Caco-2 (cell line): ENCODE measurements around the gene ADGRL1. TPM values are rescaled to one million over a fixed set of nuclear protein-coding genes. Genes with fewer than 3 reads are reported as not detected.

Experiments
- BruUV-seq: library from RNA; stranded (reverse); fragments of 400-500 nt; replicated peaks from 2 replicates; lab custom pipeline; 2021; lab: Mats Ljungman, UMichigan
- CTCF ChIA-PET: fragments of 300-600 bp; sonication (Branson Sonifier 250); formaldehyde crosslinking; loops from one replicate; lab custom pipeline; 2022; ENCODE audit warnings: antibody characterized with exemption; lab: Charles Lee
- POLR2A ChIA-PET: fragments of 300-600 bp; sonication (Branson Sonifier 250); formaldehyde crosslinking; loops from one replicate; lab custom pipeline; 2022; ENCODE audit warnings: antibody characterized with exemption; lab: Charles Lee
- DNase-seq, 2 experiments: peaks; one replicate each; pipeline versions ENCODE4 v3.0.0 to v3.0.0-alpha.2; 2020 to 2022
- H3K27me3 ChIP-seq: replicated peaks from 2 replicates; pipeline ENCODE4 v1.6.0; 2011; ENCODE audit warnings: low read length; ENCODE audit not compliant: control insufficient read depth, insufficient read depth
- H3K36me3 ChIP-seq: 2 replicates; pipeline ENCODE4 v1.5.1; 2011; ENCODE audit warnings: low read length; ENCODE audit not compliant: control insufficient read depth, insufficient read depth
- H3K4me1 ChIP-seq: fragments of 250-450 bp; sonication (Bioruptor Pico); 2 replicates; pipeline ENCODE4 v1.5.1; 2020; ENCODE audit warnings: mild to moderate bottlenecking
- H3K4me3 ChIP-seq: 2 replicates; pipeline ENCODE4 v1.5.1; 2011; ENCODE audit warnings: low read depth, mild to moderate bottlenecking, control low read depth, low read length
- H3K9me3 ChIP-seq: fragments of 250-450 bp; sonication (Bioruptor Pico); 2 replicates; pipeline ENCODE4 v1.5.1; 2020; ENCODE audit warnings: mild to moderate bottlenecking, moderate library complexity
- H3K27ac Mint-ChIP-seq: one replicate; pipeline ENCODE4 v1.8.0; 2022; ENCODE audit warnings: mixed read lengths; ENCODE audit not compliant: unreplicated experiment
- H3K27me3 Mint-ChIP-seq: one replicate; pipeline ENCODE4 v1.8.0; 2022; ENCODE audit warnings: mixed read lengths; ENCODE audit not compliant: insufficient read depth, unreplicated experiment
- H3K36me3 Mint-ChIP-seq: one replicate; pipeline ENCODE4 v1.8.0; 2022; ENCODE audit warnings: mild to moderate bottlenecking, mixed read lengths; ENCODE audit not compliant: insufficient read depth, unreplicated experiment
- H3K4me1 Mint-ChIP-seq: one replicate; pipeline ENCODE4 v1.8.0; 2022; ENCODE audit warnings: low read depth, mixed read lengths; ENCODE audit not compliant: unreplicated experiment
- H3K4me3 Mint-ChIP-seq: one replicate; pipeline ENCODE4 v1.8.0; 2022; ENCODE audit warnings: mild to moderate bottlenecking, moderate library complexity, mixed read lengths; ENCODE audit not compliant: unreplicated experiment
- H3K9me3 Mint-ChIP-seq: one replicate; pipeline ENCODE4 v1.8.0; 2022; ENCODE audit warnings: mixed read lengths; ENCODE audit not compliant: unreplicated experiment
- intact Hi-C: fragments of 100-400 bp; cut with micrococcal nuclease; formaldehyde crosslinking; loops from one replicate; pipeline ENCODE4 v1.10.0; 2022; ENCODE audit not compliant: unreplicated experiment
- total RNA-seq: library from RNA; stranded (reverse); gene quantifications from 2 replicates; pipeline ENCODE4 v1.2.3, GENCODE V29; 2022
- TF ChIP-seq, protein P1 (sequence below), 2 experiments: fragments of 200-600 bp in 1 of 2; IDR thresholded peaks; 1 replicate in 1 of 2; 2 replicates in 1 of 2; pipeline versions ENCODE4 v1.5.1 to v1.8.0; 2011 to 2022; ENCODE audit warnings: antibody characterized with exemption in 1 of 2, control low read depth in 1 of 2, inconsistent platforms in 1 of 2, low read depth in 1 of 2, low read length in 1 of 2, mild to moderate bottlenecking in 1 of 2, moderate library complexity in 1 of 2; ENCODE audit not compliant: insufficient read depth in 1 of 2, severe bottlenecking in 1 of 2, unreplicated experiment in 1 of 2

ADGRL1 gene
- total RNA-seq, 1 experiment from 2014 or later = 17.6 TPM

DNA sequence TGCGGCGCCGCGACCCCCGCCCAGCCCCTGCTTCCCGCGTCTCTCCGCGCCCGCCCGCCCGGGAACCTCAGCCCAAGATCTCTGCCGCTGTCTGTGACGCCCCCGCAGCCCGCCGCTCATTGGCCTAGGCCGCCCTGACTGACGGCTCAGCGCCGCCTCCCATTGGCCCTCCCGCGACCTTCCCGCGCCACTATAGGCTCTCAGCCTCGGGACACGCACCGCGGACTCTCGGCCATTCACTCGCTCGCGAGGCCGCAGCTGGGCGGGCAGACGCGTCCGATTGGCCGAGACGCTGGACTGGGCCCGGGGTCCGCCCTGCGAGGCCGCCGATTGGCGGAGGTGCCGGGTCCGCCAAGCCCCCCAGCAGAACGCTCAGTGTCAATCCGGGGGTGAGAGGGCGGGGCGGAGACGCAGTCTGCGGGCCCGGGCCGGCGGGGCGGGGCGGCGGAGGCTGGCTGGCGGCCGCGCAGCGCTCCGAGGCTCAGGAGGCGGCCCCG, 88.3 kb downstream of the ADGRL1 start, which contains the start of gene PRKACA:
TSS of gene PRKACA (minus strand) at position 95 of the 497 bp plus-strand sequence. CDS start 215 bp downstream, outside the sequence.
- CTCF ChIA-PET = interaction anchor here (0.6 to 1.0 kb wide), 2 partner anchors 19 to 273 kb away, joined by 6 to 9 read pairs; partner anchors contain the start of gene ASF1B
- TF ChIP-seq, protein P1, sequence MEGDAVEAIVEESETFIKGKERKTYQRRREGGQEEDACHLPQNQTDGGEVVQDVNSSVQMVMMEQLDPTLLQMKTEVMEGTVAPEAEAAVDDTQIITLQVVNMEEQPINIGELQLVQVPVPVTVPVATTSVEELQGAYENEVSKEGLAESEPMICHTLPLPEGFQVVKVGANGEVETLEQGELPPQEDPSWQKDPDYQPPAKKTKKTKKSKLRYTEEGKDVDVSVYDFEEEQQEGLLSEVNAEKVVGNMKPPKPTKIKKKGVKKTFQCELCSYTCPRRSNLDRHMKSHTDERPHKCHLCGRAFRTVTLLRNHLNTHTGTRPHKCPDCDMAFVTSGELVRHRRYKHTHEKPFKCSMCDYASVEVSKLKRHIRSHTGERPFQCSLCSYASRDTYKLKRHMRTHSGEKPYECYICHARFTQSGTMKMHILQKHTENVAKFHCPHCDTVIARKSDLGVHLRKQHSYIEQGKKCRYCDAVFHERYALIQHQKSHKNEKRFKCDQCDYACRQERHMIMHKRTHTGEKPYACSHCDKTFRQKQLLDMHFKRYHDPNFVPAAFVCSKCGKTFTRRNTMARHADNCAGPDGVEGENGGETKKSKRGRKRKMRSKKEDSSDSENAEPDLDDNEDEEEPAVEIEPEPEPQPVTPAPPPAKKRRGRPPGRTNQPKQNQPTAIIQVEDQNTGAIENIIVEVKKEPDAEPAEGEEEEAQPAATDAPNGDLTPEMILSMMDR (IDR thresholded peaks at IDR 0.05; ENCODE audit: insufficient read depth in 1 of 2, low read depth in 1 of 2, low read length in 1 of 2, severe bottlenecking in 1 of 2, unreplicated experiment in 1 of 2) = no peak
- no peaks in the 10 kb centered on the region for H3K9me3 Mint-ChIP-seq
- peaks cover 45% of the 10 kb centered on the region for H3K36me3 Mint-ChIP-seq
- Histone ChIP-seq H3K4me3 (peak within 1 kb of the TSS; percentile 79), H3K27me3 (no peaks in the 10 kb centered on the region), H3K4me1 (peaks cover 13% of the 10 kb centered on the region), H3K36me3 (no peaks in the 10 kb centered on the region), H3K9me3 (no peaks in the 10 kb centered on the region)
- H3K4me3 Mint-ChIP-seq = peak within 1 kb of the TSS; percentile 90
- intact Hi-C loops = loop anchor here (2.0 to 5.0 kb wide), 2 partner anchors 19 to 35 kb away; partner anchors contain the start of gene ASF1B
- H3K4me1 Mint-ChIP-seq = peaks cover 8% of the 10 kb centered on the region
- peak within 1 kb of the TSS; percentile 85 for H3K27ac Mint-ChIP-seq
- POLR2A ChIA-PET = interaction anchor here (0.9 to 1.1 kb wide), 2 partner anchors 19 to 322 kb away, joined by 4 to 10 read pairs; partner anchors contain the start of genes ASF1B and ZSWIM4
- peak; percentile 98 to 99 for DNase-seq
- BruUV-seq = no TSS peak
- no peaks in the 10 kb centered on the region for H3K27me3 Mint-ChIP-seq

GRCh38 chr19:14116918-14117578, 88.9 kb downstream of the ADGRL1 start:
- Histone ChIP-seq H3K27me3 (no peaks in the 10 kb centered on the region), H3K4me3 (peak overlapping the region; percentile 79), H3K9me3 (no peaks in the 10 kb centered on the region), H3K36me3 (no peaks in the 10 kb centered on the region), H3K4me1 (peaks cover 13% of the 10 kb centered on the region)
- peak overlapping the region; percentile 64 for H3K27ac Mint-ChIP-seq
- no peaks in the 10 kb centered on the region for H3K27me3 Mint-ChIP-seq
- TF ChIP-seq, protein P1 (IDR thresholded peaks at IDR 0.05; ENCODE audit: insufficient read depth in 1 of 2, low read depth in 1 of 2, low read length in 1 of 2, severe bottlenecking in 1 of 2, unreplicated experiment in 1 of 2) = no peak
- CTCF ChIA-PET = interaction anchor here (0.6 to 4.0 kb wide), 3 partner anchors 20 to 273 kb away, joined by 6 to 16 read pairs (median 9); partner anchors contain the start of gene ASF1B
- H3K36me3 Mint-ChIP-seq = peaks cover 40% of the 10 kb centered on the region
- BruUV-seq = no TSS peak
- no peak for DNase-seq
- H3K9me3 Mint-ChIP-seq = no peaks in the 10 kb centered on the region
- POLR2A ChIA-PET = interaction anchor here (0.9 to 1.1 kb wide), 2 partner anchors 20 to 322 kb away, joined by 4 to 10 read pairs; partner anchors contain the start of genes ASF1B and ZSWIM4
- H3K4me3 Mint-ChIP-seq = peak overlapping the region; percentile 90
- H3K4me1 Mint-ChIP-seq = peaks cover 8% of the 10 kb centered on the region
- intact Hi-C loops = loop anchor here (5.0 kb wide), 1 partner anchor 35 kb away; no protein-coding TSS in a partner anchor

DNA sequence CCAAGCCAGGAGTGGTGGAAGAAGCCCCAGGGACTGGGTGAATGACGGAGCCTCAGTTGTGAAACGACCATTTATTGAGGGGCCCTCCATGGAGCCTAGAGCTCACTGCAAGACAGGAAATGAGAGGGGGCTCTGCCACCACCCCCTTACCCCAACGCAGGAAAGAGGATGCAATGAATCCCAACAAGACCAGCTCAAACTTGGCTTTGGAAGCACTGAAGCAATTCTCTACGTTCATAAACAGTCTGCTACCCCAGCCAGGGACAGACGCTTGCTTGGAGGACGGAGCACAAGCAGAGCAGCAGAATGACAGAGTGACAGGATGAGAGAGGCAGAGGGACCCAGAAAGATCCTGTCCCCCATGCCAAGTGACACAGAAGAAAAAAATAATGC, 89.4 kb downstream of the ADGRL1 start:
- ChIA-PET CTCF (interaction anchor here (4.0 kb wide), 1 partner anchor 20 kb away, joined by 16 read pairs; the partner anchor contains the start of gene ASF1B), POLR2A (no interaction called here)
- intact Hi-C loops = loop anchor here (5.0 kb wide), 1 partner anchor 34 kb away; no protein-coding TSS in a partner anchor
- Mint-ChIP-seq H3K36me3 (peaks cover 34% of the 10 kb centered on the region), H3K27ac (peak overlapping the region; percentile 64), H3K27me3 (no peaks in the 10 kb centered on the region), H3K4me1 (peaks cover 8% of the 10 kb centered on the region), H3K9me3 (no peaks in the 10 kb centered on the region), H3K4me3 (peak overlapping the region; percentile 90)
- Histone ChIP-seq H3K9me3 (no peaks in the 10 kb centered on the region), H3K27me3 (no peaks in the 10 kb centered on the region), H3K36me3 (no peaks in the 10 kb centered on the region), H3K4me1 (peaks cover 13% of the 10 kb centered on the region), H3K4me3 (peak overlapping the region; percentile 79)
- no TSS peak for BruUV-seq
- DNase-seq = no peak
- TF ChIP-seq, protein P1 (IDR thresholded peaks at IDR 0.05; ENCODE audit: insufficient read depth in 1 of 2, low read depth in 1 of 2, low read length in 1 of 2, severe bottlenecking in 1 of 2, unreplicated experiment in 1 of 2) = no peak
